GM18511 (cell line): ENCODE data around the gene RAMACL.
"Not testable (repeated sequence)": the region's sequence is repeated elsewhere in the genome, so short reads cannot be mapped to it uniquely, and the experiment has no call there.

Source experiments
- ATAC-seq: cut with Tn5 transposase; IDR thresholded peaks from one replicate; pipeline ENCODE4 v1.9.1; 2021; ENCODE audit warnings: mild to moderate bottlenecking, moderate library complexity; ENCODE audit not compliant: unreplicated experiment

RAMACL gene

GRCh38 chr6:166558156-166559005 lies 28.1 kb downstream of the RAMACL start:
- ATAC-seq = no peak

GRCh38 chr6:166556863-166557322 lies 29.6 kb downstream of the RAMACL start:
- ATAC-seq = peak; percentile 71

GRCh38 chr6:166556336-166556735 lies 30.1 kb downstream of the RAMACL start:
- peak; percentile 5 for ATAC-seq

GRCh38 chr6:166555086-166555485 lies 31.4 kb downstream of the RAMACL start:
- ATAC-seq = no peak

- no peak for ATAC-seq
These were observed 32.2 kb downstream of the RAMACL start for GRCh38 chr6:166554316-166554715.

GRCh38 chr6:166553563-166554271 lies 32.8 kb downstream of the RAMACL start:
- ATAC-seq = no peak

- ATAC-seq = no peak
These were observed 33.9 kb downstream of the RAMACL start for GRCh38 chr6:166552600-166552999.

GRCh38 chr6:166551754-166552495 lies 34.6 kb downstream of the RAMACL start:
- ATAC-seq = no peak

- no peak for ATAC-seq
These were observed 39.8 kb downstream of the RAMACL start for GRCh38 chr6:166546653-166547052.

- no peak for ATAC-seq
These were observed 41.1 kb downstream of the RAMACL start for GRCh38 chr6:166545156-166546034.

- ATAC-seq = no peak
These were observed 42.2 kb downstream of the RAMACL start for GRCh38 chr6:166544296-166544605.

GRCh38 chr6:166543603-166544295 lies 42.7 kb downstream of the RAMACL start:
- no peak for ATAC-seq

GRCh38 chr6:166542580-166542912 lies 43.9 kb downstream of the RAMACL start:
- no peak for ATAC-seq

- peak; percentile 36 for ATAC-seq
These were observed 44.5 kb downstream of the RAMACL start for GRCh38 chr6:166541876-166542579.

GRCh38 chr6:166541366-166541765 lies 45.1 kb downstream of the RAMACL start:
- ATAC-seq = peak; percentile 48

GRCh38 chr6:166540631-166541331 lies 45.7 kb downstream of the RAMACL start:
- ATAC-seq = peak; percentile 98

- ATAC-seq = no peak
These were observed 46.9 kb downstream of the RAMACL start for GRCh38 chr6:166539543-166539942.

GRCh38 chr6:166539011-166539385 lies 47.5 kb downstream of the RAMACL start:
- ATAC-seq = not testable (repeated sequence)
